Mesothelial cell of epicardium (in vitro differentiated cells): ENCODE data around the gene RAPGEF6. TPM values are rescaled to one million over a fixed set of nuclear protein-coding genes. Genes with fewer than 3 reads are reported as not detected.

Source experiments
- DNase-seq, 2 experiments: peaks; one replicate each; pipeline ENCODE4 v3.0.0; 2021; ENCODE audit warnings: low spot score in 2 of 2; ENCODE audit not compliant: unreplicated experiment in 2 of 2
- H3K27ac Mint-ChIP-seq: 2 replicates; pipeline ENCODE4 v1.8.0; 2021; ENCODE audit warnings: mixed read lengths
- H3K27me3 Mint-ChIP-seq: 2 replicates; pipeline ENCODE4 v1.8.0; 2021; ENCODE audit warnings: low read depth, mixed read lengths
- H3K36me3 Mint-ChIP-seq: 2 replicates; pipeline ENCODE4 v1.8.0; 2021; ENCODE audit warnings: mixed read lengths
- H3K4me1 Mint-ChIP-seq: 2 replicates; pipeline ENCODE4 v1.8.0; 2021; ENCODE audit warnings: mixed read lengths
- H3K4me3 Mint-ChIP-seq: 2 replicates; pipeline ENCODE4 v1.8.0; 2021; ENCODE audit warnings: mild to moderate bottlenecking, moderate library complexity, mixed read lengths
- H3K9me3 Mint-ChIP-seq: 2 replicates; pipeline ENCODE4 v1.8.0; 2021; ENCODE audit warnings: mixed read lengths
- total RNA-seq: library from RNA; stranded (reverse); gene quantifications from 3 replicates; pipeline ENCODE4 v1.2.1, GENCODE V29; 2021
- TF ChIP-seq, protein P1 (sequence below): fragments of 200-600 bp; sonication (generic); IDR thresholded peaks from one replicate; pipeline ENCODE4 v1.5.0; 2021; ENCODE audit warnings: antibody characterized with exemption; ENCODE audit not compliant: unreplicated experiment

RAPGEF6 gene, protein sequence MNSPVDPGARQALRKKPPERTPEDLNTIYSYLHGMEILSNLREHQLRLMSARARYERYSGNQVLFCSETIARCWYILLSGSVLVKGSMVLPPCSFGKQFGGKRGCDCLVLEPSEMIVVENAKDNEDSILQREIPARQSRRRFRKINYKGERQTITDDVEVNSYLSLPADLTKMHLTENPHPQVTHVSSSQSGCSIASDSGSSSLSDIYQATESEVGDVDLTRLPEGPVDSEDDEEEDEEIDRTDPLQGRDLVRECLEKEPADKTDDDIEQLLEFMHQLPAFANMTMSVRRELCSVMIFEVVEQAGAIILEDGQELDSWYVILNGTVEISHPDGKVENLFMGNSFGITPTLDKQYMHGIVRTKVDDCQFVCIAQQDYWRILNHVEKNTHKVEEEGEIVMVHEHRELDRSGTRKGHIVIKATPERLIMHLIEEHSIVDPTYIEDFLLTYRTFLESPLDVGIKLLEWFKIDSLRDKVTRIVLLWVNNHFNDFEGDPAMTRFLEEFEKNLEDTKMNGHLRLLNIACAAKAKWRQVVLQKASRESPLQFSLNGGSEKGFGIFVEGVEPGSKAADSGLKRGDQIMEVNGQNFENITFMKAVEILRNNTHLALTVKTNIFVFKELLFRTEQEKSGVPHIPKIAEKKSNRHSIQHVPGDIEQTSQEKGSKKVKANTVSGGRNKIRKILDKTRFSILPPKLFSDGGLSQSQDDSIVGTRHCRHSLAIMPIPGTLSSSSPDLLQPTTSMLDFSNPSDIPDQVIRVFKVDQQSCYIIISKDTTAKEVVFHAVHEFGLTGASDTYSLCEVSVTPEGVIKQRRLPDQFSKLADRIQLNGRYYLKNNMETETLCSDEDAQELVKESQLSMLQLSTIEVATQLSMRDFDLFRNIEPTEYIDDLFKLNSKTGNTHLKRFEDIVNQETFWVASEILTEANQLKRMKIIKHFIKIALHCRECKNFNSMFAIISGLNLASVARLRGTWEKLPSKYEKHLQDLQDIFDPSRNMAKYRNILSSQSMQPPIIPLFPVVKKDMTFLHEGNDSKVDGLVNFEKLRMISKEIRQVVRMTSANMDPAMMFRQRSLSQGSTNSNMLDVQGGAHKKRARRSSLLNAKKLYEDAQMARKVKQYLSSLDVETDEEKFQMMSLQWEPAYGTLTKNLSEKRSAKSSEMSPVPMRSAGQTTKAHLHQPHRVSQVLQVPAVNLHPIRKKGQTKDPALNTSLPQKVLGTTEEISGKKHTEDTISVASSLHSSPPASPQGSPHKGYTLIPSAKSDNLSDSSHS (N-terminal part only)
- total RNA-seq = 26.7 to 29.7 TPM (median 29.0 TPM) in 3 replicates

DNA sequence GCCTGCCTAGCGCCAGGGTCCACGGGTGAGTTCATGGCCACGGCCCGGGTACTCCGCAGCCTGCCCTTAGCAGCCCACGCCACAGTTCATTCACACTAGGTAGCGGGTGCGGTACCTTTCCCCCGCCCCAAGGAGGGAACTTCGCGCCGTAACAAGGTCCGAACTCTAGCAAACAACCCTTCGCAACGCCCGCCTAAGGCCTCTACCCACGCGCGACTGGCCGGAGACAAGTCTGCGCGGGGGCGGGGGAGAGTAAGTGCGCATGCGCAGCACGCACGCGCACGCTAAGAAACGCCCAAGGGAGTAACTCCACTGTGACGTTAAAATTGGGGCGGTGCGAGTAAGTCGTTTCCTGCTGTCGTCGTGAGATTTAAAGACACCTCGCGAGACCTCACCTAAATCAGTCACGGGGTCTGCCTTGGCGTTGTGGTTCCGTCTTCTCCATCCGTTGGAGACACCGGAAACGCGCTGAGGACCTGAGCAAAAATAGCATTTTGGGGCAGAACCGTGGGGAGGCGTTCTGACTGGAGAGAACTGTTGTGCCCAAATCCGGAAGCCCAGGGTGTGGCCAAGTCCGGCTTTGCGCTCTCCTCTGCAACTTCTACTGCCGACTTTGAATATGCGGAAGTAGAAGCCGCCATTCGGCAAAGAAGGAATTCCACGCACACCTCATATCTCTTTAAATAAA, at the start of gene RAPGEF6:
Gene RAPGEF6 (minus strand): TSS at position 234 of the 688 bp plus-strand sequence. CDS start 199 bp downstream, at position 35.
- Mint-ChIP-seq H3K36me3 (no peaks in the 10 kb centered on the region), H3K4me3 (peak within 1 kb of the TSS; percentile 96), H3K4me1 (peaks cover 16% of the 10 kb centered on the region), H3K9me3 (no peaks in the 10 kb centered on the region), H3K27ac (peak within 1 kb of the TSS; percentile 99), H3K27me3 (no peaks in the 10 kb centered on the region)
- TF ChIP-seq, protein P1, sequence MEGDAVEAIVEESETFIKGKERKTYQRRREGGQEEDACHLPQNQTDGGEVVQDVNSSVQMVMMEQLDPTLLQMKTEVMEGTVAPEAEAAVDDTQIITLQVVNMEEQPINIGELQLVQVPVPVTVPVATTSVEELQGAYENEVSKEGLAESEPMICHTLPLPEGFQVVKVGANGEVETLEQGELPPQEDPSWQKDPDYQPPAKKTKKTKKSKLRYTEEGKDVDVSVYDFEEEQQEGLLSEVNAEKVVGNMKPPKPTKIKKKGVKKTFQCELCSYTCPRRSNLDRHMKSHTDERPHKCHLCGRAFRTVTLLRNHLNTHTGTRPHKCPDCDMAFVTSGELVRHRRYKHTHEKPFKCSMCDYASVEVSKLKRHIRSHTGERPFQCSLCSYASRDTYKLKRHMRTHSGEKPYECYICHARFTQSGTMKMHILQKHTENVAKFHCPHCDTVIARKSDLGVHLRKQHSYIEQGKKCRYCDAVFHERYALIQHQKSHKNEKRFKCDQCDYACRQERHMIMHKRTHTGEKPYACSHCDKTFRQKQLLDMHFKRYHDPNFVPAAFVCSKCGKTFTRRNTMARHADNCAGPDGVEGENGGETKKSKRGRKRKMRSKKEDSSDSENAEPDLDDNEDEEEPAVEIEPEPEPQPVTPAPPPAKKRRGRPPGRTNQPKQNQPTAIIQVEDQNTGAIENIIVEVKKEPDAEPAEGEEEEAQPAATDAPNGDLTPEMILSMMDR = no peak
- DNase-seq = peak; percentile 93 to 94

DNA sequence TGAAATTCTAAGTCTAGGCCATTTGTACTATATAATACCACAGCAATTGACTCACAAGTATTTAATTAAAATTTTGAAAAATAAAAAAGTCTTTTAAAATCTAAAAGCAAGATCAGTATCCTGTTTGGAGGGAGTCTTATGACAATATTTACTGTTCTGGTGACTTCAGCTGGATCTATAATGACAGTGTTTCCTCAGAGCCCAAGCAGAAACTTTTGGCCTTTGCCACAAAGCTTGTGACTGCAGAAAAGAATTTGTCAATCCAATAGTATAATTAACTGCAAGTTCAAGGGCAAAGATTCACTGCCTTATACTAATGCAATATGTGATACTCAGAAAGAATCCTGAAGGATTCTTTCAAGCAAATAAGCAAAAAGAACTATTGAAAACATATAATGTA, 49.6 kb upstream of the RAPGEF6 start:
- DNase-seq = no peak
- peaks cover 4% of the 10 kb centered on the region for H3K4me1 Mint-ChIP-seq
- H3K27me3 Mint-ChIP-seq = no peaks in the 10 kb centered on the region
- H3K4me3 Mint-ChIP-seq = no peak overlapping the region
- H3K27ac Mint-ChIP-seq = no peak overlapping the region
- TF ChIP-seq, protein P1 = no peak
- no peaks in the 10 kb centered on the region for H3K9me3 Mint-ChIP-seq
- peaks cover 23% of the 10 kb centered on the region for H3K36me3 Mint-ChIP-seq

DNA sequence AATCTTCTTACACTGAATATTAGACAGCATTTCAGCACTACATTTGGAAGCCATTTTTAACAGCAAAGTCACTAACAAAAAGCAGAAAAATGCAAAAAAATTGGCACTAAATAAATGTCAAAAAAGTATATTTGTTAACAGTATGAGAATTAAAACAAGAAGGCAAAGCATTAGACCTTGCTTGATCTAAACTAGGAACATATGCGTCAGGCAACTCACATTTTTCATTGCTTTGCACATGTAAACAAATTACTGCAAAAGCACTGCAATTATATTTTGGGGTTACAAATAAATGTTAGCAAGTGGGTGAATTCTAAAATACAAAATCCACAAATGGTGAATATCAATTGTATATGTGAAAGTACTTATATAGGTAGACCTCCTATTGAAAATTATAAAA, 49.0 kb upstream of the RAPGEF6 start:
- no peak overlapping the region for H3K27ac Mint-ChIP-seq
- no peaks in the 10 kb centered on the region for H3K9me3 Mint-ChIP-seq
- H3K4me3 Mint-ChIP-seq = no peak overlapping the region

DNA sequence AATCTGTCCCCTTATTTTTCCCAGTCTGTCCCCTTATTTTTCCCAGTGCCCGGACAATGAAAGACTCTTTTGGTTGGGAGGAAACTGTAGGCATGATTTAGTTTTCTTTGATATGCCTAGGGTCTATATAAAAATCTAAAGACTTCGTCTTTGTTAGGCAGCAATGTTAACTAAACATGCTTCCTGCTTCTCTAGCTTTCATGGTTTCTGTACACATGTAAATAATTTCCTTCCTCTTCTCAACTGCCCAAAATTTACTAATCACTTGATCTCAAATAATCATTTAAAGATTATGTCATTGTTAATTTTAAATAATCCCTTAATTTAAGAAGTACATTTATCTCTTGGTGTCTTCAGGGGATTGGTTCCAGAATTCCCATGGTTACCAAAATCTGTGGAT, 47.8 kb upstream of the RAPGEF6 start:
- no peaks in the 10 kb centered on the region for H3K9me3 Mint-ChIP-seq
- peaks cover 22% of the 10 kb centered on the region for H3K36me3 Mint-ChIP-seq
- peaks cover 4% of the 10 kb centered on the region for H3K4me1 Mint-ChIP-seq
- DNase-seq = no peak
- no peak overlapping the region for H3K27ac Mint-ChIP-seq
- H3K4me3 Mint-ChIP-seq = no peak overlapping the region
- H3K27me3 Mint-ChIP-seq = no peaks in the 10 kb centered on the region
- TF ChIP-seq, protein P1 = no peak

More for the DNA sequence above, 49.0 kb upstream of the RAPGEF6 start:
- Mint-ChIP-seq H3K27me3 (no peaks in the 10 kb centered on the region), H3K4me1 (peaks cover 4% of the 10 kb centered on the region), H3K36me3 (peaks cover 23% of the 10 kb centered on the region)
- no peak for DNase-seq
- TF ChIP-seq, protein P1 = no peak

DNA sequence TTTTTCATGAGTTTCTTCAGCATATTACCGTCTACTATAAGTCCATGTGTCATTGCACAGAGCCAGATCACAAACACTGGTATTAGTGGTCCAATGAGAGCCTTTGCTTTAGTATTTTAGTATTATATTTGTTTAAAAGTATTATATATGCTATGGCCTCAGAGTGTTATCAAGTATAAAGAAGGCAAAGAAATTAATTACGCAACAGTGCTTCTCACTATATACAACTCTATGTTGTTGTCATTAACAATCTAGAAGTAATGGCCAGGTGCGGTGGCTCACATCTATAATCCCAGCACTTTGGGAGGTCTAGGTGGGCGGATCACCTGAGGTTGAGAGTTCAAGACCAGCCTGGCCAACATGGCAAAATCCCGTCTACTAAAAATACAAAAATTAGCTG, 47.1 kb upstream of the RAPGEF6 start:
- no peak overlapping the region for H3K4me3 Mint-ChIP-seq
- peaks cover 27% of the 10 kb centered on the region for H3K36me3 Mint-ChIP-seq
- no peak for DNase-seq
- H3K9me3 Mint-ChIP-seq = no peaks in the 10 kb centered on the region
- no peak overlapping the region for H3K27ac Mint-ChIP-seq
- H3K4me1 Mint-ChIP-seq = peaks cover 4% of the 10 kb centered on the region
- TF ChIP-seq, protein P1 = no peak
- no peaks in the 10 kb centered on the region for H3K27me3 Mint-ChIP-seq
